ENCODE results near the gene ABCG2.
"Not testable (repeated sequence)": the region's sequence is repeated elsewhere in the genome, so short reads cannot be mapped to it uniquely, and the experiment has no call there.

The ABCG2 gene

DNA sequence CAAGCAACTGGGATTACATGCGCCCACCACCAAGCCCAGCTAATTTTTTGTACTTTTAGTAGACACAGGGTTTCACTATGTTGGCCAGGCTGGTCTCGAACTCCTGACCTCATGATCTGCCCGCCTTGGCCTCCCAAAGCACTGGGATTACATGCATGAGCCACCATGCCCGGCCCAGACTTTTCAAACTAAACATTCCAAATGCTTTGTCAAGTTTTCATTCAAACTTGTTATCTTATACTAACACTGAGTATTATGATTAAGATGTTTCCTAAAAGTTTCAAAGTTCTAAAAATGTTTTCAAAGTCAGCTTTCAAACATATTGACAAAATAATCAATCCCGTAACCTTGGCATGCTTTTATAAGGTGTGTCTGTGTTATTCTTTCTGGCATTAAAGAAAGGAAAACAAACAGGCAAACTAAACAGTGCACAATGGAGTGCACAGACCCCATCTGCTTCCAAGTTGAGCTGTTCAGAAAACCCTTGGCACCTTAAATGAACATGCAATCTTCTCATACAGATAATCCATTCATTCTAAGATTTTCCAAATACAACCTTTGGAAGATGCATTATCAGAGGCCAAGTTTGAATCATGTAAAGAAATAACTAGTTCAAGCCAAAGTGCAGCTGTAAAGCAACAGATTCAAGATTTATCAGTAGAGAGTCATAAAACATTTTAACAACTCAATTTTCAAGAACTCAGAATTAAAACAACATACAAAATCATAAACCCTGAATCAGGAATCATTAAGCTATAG lies 49.1 kb downstream of the ABCG2 start:
- DNase-seq (ENCODE audit: low spot score) = no peak

DNA sequence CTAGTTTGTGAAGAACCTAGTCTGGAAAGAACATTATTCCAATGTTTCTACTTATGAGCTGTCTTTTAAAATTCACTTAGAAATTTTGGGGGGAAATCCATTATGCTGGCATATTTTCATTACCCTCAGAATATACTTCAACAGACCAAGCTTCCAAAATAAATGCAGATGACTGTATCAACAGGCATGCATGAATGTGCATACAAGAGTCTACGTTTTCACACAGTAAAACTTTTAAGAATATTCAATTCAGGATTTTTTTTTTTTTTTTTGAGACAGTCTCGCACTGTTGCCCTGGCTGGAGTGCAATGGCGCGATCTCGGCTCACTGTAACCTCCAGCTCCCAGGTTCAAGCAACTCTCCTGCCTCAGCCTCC lies 49.7 kb downstream of the ABCG2 start:
- DNase-seq (ENCODE audit: low spot score) = no peak

DNA sequence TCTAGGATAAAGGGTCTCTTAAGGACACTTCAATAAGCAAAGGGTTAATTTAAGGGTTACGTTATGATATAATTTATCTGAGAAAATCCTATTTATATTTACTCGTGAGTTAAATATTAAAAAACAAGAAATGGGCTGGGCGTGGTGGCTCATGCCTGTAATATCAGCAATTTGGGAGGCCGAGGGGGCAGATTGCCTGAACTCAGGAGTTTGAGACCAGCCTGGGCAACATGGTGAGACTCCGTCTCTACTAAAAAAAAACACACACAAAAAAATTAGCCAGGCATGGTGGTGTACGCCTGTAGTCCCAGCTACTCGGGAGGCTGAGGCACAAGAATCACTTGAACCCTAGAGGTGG lies 50.4 kb downstream of the ABCG2 start:
- DNase-seq (ENCODE audit: low spot score) = not testable (repeated sequence)

DNA sequence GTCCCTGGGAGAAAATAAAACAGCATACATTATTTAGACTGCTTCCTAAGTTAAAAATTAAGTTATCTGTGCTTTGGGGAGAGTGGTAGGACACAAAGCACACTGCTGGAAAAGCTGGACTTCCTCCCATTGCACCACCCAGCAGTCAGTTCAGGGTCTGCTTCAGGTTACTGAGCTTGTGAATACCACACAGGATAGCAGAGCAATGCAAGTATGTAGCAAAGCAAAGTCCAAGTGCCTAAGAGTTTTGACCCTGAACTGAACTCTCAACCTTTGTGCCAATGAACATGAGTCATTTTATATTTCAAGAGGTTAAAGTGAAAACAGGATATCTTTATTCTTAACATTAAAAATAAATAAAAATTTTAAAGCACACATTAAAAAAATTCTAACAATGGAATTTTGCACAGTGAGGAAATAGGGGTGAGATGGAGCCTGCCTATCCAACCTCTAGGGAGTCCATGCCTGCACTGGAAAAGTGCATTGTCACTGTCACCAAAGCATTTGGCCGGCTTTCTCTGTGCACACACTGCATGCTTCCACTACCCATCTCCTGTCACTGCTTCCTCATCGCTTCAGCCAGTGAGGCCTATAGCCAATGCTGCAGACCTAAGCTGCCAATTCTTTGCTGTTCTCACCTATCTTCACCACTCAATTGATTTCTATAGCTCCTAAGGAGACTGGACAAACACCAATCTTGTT lies 50.9 kb downstream of the ABCG2 start:
- no peak for DNase-seq (ENCODE audit: low spot score)

DNA sequence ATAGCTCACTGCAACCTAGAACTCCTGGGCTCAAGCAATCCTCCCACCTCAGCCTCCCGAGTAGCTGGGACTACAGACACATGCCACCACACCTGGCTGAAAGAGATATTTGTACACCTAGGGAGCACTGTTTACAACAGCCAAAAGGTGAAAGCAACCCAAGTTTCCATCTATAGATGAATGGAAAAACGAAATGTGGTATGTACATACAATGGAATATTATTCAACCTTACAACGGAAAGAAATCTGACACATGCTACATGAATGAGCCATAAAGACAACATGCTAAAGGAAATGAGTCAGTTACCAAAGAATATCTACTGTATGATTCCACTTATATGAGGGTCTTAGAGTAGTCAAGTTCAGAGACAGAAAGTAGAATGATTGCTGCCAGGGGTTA lies 52.2 kb downstream of the ABCG2 start:
- DNase-seq (ENCODE audit: low spot score) = no peak

DNA sequence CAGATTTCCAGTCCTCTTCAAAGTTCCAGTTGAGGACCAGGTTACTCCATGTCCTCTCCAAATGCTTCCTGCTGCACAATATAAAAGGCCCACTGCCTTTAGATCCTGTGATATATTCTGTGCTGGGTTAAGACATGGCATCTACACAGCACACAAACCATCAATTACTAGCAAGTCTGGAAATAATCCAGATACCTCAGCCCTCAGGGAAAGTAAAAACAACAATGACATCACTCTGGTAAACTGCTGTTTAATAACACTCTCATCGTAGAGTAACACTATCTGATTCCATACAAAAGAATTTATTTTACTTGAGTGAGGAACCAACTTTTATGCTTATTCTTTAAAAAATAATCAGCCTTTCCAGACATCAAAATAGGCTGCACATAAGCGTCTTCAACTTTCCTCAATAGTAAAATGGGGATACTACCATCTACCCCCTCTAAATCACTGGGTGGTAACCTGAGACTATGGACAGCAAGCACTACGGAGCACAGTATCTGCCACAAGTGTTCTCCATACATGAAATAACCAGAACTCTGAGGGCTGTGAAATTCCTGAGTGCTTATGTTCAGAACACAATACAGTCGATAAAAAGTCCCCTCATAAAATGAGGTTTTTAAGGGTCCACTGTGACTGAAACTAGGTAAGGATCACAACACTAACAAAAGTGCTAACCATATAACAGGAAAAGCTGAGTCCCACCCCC lies 53.4 kb downstream of the ABCG2 start:
- DNase-seq (ENCODE audit: low spot score) = peak; percentile 53

DNA sequence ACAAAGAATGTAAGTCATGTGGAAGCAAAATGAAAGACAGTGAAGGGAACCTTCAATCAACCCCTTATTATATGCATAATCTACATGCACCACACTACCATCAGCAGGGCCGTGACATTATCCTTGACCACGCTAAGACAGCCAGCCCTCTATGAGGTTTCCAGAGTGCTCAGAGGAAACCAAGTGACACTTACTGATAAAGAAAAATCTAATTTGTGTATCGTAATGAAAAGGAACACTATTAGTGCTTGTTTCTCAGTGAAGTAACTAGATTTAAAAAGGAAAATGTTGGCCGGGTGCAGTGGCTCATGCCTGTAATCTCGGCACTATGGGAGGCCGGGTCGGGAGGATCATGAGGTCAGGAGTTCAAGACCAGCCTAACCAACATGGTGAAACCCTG lies 56.4 kb downstream of the ABCG2 start:
- DNase-seq (ENCODE audit: low spot score) = no peak

DNA sequence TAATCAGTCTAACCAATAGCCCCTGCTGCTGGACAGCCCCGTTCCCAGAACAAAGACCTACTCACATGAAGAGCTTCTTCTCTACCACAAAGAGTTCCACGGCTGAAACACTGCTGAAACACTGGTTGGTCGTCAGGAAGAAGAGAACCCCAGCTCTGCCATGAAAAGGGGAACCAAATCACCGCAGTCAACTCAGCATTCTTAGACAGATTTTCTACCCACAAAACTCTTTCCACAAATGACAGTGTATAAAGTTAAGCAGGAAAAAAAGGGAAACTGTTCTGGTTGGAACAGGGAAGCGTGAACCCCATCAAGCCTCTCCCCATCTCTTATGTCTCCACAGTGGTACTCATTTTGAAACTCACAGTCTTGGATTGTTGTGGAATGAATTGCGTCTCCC lies 57.3 kb downstream of the ABCG2 start:
- no peak for DNase-seq (ENCODE audit: low spot score)

GRCh38 chr4:88098993-88099752 lies 59.3 kb downstream of the ABCG2 start:
- DNase-seq (ENCODE audit: low spot score) = no peak

DNA sequence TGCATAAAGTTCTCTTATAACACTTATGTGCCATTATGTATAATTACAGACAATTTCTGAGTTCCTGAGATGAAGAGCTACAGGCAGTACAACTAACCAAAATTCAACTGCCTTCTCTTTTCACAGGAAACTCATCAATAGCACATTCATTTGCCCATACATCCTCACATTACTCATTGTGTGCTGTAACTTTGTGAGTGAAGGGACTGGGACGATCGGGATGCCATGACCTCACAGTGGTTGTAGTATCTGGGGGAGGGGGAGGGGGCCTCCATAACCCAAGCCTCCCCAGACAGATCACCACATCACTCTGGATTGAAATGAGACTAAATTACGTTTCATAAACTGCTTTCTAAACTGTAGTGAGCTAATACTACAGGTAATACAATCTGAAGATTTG lies 60.7 kb downstream of the ABCG2 start:
- no peak for DNase-seq (ENCODE audit: low spot score)

GRCh38 chr4:88097301-88097700 lies 61.1 kb downstream of the ABCG2 start:
- DNase-seq (ENCODE audit: low spot score) = peak; percentile 22

GRCh38 chr4:88093874-88094273 lies 64.6 kb downstream of the ABCG2 start:
- no peak for DNase-seq (ENCODE audit: low spot score)

DNA sequence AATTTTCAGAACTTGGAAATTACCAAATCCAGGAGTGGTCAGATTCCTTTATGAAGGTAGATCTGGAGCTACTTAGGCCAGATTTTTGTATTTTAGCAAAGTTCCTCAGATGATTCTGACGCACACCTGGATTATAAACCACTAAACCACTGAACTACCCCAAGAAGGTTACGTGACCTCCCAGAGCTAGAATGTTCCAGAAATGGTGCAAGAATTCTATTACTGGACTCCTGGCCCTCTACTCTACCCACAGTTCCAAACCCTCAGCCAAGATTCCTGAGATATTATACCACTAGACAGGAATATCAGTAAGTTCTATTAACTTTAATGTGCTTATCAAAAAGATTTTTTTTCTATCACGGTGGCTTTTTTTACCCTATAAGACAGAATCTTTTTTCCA lies 67.1 kb downstream of the ABCG2 start:
- DNase-seq (ENCODE audit: low spot score) = no peak

DNA sequence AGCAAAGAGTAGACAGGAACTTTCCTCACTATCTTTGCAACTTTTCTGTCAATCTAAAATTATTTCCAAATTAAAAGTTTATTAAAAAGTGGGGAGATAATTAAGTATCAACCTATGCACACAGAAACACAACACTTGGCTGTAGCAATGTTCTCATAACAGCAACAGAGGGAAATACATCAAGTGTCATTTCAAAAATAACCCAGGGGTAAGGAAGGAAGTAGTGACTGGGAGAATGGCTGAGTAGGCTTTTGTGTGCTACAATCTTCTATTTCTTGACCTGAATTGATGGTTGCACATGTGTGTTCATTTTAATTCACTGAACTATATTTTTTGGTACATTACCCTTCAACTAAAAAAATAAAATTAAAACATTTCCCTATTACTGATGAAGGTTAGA lies 67.5 kb downstream of the ABCG2 start:
- DNase-seq (ENCODE audit: low spot score) = no peak

- no peak for DNase-seq (ENCODE audit: low spot score)
Measured at GRCh38 chr4:88087004-88087403, 71.4 kb downstream of the ABCG2 start.

GRCh38 chr4:88080626-88081025 lies 77.8 kb downstream of the ABCG2 start:
- no peak for DNase-seq (ENCODE audit: low spot score)

DNA sequence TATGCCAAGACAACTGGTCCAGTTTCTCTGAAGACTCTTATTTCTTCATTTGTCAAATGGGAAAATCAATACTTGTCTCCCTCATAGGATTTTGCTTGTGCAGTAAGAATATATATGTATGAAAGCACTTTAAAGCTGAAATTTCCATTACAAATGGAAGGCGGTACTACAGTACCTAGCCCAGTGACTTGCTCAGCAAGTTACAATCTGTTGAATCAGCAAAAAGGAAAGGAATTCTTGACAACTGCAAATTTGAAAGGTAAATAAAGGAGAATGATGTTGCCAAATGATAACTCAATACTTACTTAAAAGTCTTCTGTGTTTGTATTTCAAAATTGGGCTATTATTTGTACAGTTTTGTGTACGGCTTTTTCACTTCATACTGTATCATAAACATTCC lies 79.9 kb downstream of the ABCG2 start:
- no peak for DNase-seq (ENCODE audit: low spot score)

GRCh38 chr4:88077911-88078524 lies 80.4 kb downstream of the ABCG2 start:
- peak; percentile 9 for DNase-seq (ENCODE audit: low spot score)

DNA sequence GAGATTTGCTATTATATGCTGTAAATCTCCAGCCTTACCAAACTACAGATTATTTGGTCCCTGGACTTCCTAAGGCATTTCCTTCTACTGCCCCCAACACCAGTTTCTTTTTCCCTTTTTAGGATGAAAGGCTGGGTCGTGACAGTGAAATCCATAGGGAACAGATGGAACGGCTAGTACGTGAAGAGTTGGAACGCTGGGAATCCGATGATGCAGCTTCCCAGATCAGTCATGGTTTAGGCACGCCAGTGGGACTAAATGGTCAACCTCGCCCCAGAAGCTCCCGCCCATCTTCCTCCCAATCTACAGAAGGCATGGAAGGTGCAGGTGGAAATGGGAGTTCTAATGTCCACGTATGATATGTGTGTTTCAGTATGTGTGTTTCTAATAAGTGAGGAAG lies 83.1 kb downstream of the ABCG2 start:
- DNase-seq (ENCODE audit: low spot score) = no peak

- no peak for DNase-seq (ENCODE audit: low spot score)
Measured at GRCh38 chr4:88070031-88070430, 88.4 kb downstream of the ABCG2 start.

DNA sequence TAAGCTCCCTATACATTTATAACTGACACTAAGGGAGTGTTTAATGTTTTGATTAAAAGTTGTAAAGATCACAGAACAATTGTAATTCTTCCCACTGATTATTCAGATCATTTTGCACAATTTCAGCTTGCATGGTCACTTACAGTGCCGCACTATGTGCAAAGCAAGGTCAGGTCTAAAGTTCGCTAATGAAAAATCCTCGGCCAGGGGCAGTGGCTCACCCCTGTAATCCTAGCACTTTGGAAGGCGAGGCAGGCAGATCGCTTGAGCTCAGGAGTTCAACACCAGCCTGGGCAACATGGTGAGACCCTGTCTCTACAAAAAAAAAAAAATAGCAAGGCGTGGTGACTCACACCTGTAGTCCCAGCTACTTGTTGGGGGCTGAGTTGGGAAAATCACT lies 94.0 kb downstream of the ABCG2 start:
- DNase-seq (ENCODE audit: low spot score) = no peak

DNA sequence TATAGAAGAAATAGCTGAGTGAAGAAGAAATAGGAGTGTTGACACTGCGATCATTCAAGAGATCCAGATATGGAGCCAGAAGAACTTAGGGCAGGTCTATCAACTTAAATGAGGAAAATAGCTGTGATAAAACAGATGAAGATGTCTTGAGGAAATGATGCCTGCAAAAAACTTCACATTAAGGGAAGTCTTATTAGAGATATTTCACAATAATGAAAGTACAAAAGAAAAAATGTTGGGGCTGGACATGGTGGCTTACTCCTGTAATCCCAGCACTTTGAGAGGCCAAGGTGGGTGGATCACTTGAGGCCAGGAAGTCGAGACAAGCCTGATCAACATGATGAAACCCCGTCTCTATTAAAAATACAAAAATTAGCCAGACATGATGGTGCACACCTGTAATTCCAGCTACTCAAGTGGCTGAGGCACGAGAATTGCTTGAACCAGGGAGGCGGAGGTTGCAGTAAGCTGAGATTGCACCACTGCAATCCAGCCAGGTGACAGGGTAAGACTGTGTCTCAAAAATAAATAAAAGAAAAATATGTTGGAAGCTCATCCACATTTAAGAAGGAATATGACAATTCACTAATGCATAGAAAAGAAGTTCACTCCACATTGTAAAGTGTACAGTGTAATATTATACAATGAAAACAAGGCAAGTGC lies 94.7 kb downstream of the ABCG2 start:
- DNase-seq (ENCODE audit: low spot score) = no peak
